Stimulated activated CD4-positive, alpha-beta T cell treated with anti-CD3 and anti-CD28 coated beads, Interleukin-12 subunit alpha, Interleukin-12 subunit beta, amount 100 ng/mL, for 4 hours (primary cell): Measurements from ENCODE around the gene NECAB3.
"Not testable (repeated sequence)": the region's sequence is repeated elsewhere in the genome, so short reads cannot be mapped to it uniquely, and the experiment has no call there.

Experiments used
- DNase-seq: peaks from one replicate; pipeline ENCODE4 v3.0.0-alpha.2; 2020

NECAB3 gene

DNA sequence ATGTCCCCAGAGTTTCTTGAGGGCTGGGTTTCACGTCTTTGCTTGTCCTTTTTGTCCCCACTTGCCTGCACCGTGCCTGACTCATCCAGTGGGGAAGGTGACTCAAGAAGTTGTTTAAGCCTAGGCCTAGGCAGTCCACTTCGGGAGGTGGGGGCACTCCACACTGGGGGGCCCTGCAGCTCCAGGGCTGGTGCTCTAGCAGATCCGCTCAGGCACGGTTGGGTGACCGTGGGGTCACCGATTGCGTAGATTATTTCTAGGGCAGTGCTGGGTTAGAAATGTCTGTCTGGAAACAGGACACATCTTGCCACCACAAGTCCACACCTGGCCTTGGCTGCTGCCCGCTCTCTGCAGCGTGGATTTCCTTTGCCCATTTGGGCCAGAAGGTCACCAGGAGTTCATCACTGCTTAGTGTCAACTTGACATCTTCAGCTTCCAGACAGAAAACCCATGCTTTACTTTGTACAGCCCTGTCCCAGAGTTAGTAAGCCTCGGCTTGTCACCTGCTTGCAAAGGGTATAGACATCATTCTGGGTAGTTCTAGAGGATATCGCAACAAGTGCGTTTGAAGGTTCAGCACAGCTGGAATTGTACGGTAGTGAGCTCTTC, 25.7 kb downstream of the NECAB3 start:
- DNase-seq, result no peak

DNA sequence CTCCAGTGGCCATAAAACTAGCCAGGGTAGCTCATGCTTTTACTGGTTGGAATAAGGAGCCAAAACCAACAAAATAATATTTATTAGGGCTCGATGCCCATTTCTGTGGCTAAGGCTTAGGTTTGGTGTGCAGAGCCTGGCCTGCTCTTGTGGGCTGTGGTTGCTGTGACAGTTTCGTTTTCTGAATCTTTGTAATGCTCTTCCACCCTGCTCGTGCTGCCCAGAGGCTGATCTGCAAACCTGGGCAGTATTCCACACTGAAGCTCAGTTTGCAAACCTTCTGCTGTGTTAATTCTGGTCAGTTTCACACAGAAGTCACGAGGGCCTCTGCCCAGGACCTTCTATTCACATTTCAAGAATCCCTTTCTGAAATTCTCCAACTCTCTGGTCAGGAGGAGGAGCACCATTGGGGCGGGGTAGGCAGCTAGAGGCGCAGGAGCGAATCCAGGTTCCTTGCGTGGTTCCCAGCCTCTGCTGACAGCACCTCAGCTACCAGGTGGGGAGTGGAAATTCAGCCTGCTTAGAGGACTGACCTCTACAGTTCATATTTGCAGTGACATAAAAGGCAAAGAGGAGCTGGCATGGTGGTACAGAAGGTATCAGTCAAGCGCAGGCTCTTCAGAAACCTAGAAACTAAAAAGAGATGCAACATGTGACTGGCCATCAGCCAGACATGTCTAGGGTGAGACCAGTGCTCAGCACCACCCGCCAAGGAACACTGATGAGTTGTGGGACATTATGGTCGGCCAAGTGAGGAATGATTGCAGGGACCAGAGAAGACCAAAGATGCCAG, 26.4 kb downstream of the NECAB3 start:
- no peak for DNase-seq

DNA sequence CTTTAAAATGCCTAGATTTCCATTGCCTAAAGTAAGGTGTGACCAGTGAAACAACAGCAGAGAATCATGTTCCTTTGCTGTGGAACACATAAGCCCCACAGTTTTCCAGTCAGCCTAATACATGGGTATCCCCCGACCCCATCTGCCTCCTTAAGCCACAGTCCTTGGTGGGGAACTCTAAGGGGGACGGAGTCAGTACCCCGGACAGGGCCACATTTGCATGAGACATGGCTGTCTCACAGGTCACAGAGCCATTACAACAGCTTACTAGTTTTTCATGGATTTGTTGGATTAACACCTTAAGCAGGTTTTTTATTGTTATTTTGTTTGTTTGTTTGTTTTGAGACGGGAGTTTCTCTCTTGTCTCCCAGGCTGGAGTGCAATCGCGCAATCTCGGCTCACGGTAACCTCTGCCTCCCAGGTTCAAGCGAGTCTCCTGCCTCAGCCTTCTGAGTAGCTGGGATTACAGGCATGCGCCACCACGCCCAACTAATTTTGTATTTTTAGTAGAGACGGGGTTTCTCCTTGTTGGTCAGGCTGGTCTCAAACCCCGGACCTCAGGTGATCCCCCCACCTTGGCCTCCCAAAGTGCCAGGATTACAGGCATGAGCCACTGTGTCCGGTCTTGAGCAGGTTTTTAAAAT, 27.1 kb downstream of the NECAB3 start:
- not testable (repeated sequence) for DNase-seq

DNA sequence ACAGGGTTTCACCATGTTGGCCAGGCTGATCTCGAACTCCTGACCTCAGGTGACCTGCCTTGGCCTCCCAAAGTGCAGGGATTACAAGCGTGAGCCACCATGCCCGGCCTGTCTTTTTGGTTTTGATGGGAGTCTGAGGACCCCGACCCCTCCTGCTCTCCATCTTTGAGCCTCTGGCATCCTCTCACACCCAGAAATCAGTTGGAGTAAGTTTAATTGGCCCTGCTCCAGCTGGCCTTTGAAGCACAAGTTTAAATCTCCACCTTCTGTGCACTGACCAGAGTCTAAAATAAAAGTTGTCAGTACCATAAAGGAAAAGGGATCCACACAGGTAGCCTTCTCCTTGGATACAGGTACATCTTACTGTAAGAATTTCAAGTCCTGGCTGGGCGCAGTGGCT, 28.0 kb downstream of the NECAB3 start:
- no peak for DNase-seq

DNA sequence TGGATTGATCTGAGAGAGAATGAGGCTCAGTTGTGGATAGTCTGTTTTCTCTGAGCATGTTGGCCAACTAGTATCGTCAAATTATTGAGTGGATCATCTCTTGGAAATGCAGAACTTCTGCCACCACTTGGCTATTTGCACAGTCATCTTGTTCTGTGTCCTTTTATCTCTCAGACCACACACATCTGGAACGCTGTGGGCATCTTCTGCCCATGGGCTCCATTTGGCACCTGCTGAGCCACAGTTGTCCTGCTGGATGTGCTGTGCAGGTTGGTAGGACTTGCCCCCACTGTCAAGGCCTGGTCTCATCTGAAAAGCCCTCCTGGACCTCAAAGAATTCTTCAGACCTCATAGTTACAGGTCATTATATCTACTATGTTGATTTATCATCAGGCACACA, 28.8 kb downstream of the NECAB3 start:
- no peak for DNase-seq

DNA sequence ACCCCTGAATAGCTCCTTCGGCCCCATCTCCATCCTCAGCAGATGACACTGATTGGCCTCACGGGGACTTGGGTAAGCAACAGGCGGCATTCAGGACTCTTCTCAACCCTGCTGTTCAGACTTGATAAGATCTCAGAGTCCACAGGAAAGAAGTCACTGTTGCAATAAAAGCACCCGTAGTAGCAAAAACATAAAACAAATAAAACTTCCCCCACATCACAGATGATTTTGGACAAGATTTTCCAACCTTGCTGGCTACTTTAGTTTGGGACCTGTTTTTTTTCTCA, 29.2 kb downstream of the NECAB3 start:
- DNase-seq, result no peak

DNA sequence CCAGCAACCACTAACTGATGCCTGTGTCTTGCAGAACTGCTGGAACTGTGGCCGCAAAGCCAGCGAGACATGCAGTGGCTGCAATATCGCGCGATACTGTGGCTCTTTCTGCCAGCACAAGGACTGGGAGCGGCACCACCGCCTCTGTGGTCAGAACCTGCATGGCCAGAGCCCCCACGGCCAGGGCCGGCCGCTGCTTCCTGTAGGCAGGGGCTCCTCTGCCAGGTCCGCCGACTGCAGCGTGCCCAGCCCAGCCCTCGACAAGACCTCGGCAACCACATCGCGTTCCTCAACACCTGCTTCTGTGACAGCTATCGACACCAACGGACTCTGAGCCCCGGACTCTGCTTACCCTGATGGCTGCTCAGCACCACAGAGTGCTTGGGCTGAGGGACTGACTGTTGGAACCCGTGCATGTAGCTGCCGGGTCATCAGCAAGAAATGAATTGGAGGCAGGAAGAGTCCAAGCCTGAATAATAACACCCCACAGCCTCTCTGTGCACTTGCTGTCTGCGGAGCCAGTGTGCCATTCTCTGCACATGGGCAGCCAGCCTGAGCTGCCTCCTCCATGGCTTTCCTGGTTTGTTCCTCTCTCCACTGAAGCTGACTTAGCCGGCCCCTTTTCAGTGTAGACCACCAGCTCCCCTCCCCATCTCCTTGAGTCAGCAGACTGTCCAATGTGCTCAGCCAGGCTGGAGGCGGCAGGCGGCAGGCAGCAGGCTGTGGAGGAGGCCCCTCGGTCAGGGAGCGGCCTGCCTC, 29.7 kb downstream of the NECAB3 start:
- DNase-seq, result no peak

DNA sequence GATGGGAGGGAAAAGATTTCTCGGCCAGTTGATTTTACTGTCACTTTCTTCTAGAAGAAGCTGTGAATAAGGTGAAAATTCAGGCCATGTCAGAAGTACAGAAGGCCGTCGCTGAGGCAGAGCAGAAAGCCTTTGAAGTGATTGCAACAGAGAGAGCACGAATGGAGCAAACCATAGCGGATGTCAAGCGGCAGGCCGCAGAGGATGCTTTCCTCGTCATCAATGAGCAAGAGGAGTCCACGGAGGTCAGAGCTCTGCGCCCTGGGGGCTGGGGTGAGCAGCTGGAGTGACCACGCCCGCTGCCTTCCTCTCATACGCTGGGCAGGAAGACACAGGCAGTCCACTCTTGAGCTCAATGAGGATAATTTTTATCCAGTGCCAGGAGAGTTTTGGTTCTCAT, 33.9 kb downstream of the NECAB3 start:
- DNase-seq, result no peak

DNA sequence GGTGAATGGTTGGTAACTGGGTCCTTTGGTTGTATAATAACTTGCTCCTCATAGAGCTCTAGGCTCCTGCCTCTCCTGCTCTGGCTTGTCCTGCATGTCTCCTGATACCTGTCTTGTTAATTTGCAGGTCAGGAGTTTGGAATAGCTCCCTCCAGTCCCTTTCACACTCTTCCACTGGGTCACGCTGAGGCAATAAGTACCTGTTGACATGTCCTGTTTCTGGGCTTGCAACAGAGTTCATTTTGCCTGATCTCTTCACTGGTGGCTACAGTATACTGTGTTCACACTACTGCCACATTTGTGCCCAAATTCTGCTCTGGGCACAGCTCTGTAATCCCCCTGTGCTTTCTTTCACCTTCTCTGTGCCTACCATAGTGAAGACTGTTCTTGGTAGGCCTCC, 37.5 kb downstream of the NECAB3 start:
- no peak for DNase-seq

DNA sequence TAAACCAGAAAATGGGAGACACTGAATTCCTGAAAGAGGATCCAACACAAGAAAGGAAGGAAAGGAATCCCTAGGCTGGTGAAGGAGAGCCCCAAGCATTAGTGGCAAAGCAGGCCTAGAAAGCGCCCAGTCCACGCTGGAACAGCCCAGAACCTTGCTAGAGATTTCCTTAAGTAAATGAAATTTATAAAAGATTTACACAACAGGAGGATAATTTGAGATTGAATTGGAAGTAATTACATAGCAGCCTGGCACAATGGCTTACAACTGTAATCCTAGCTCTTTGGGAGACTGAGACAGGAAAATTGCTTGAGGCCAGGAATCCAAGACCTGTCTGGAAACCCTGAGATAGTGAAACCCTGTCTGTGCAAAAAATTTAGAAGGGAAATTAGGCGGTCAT, 38.9 kb downstream of the NECAB3 start:
- DNase-seq, result no peak

DNA sequence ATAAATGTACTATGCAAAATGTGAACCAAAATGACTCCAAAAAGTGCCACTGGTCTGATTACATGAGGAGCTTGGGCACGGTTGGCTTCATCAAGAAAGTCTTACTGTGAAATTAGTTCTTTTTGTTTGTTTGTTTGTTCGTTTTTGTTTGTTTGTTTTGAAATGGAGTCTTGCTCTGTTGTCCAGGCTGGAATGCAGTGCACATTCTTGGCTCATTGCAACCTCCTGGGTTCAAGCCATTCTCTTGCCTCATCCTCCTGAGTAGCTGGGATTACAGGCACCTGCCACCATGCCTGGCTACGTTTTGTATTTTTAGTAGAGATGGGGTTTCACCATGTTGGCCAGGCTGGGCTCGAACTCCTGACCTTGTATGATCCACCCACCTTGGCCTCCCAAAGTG, 42.3 kb downstream of the NECAB3 start:
- DNase-seq, result not testable (repeated sequence)

DNA sequence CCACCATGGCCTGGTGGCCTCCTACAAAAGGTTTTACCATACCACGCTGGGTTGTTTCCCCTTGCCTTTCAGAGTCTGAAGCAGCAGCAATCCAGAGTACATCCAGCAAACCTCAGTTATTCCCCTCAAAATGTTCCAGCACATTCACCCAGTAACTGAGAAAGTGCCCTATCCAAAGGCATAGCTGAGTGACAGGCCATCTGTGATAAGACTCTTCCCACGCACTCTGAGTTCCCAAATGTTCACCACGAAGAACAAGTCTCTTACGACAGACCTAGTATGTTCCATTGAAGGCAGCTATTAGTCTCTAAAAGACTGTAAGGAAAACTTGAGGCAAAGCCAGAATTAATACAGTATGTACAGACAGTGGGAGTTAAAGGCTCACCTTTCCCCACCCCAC, 43.7 kb downstream of the NECAB3 start:
- no peak for DNase-seq

DNA sequence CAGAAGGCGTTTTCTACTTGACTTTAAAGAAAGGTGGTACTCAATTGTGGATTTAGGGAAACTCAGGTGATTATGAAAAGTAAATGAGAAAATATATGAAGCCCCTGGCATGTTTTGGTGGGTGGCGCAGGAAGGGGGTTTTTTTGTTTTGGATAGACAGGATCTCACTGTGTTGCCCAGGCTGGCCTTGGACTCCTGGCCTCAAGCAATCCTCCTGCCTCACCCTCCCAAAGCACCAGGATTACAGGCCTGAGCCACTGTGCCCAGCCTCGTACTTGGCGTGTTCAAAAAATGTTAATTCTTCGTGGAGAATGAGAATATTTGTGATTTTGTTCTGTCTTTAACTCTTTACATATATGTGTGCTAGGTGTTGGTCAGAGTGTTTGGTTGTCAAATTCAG, 44.2 kb downstream of the NECAB3 start:
- no peak for DNase-seq

DNA sequence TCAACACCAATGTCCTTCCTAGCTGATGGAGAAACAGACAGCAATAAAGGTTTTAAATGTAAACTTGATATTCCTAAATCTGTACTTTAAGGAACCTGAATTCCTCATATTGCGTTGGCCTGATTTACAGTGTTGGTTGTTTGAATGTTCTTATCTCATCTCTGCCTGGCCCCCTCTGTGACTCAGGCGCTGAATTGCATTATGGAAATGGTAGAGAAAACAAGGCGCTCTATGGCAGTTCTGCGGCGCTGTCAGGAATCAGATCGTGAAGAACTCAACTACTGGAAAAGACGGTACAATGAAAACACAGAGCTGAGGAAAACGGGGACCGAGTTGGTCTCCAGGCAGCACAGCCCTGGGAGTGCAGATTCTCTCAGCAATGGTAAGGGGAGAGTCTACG, 44.7 kb downstream of the NECAB3 start:
- DNase-seq, result no peak

DNA sequence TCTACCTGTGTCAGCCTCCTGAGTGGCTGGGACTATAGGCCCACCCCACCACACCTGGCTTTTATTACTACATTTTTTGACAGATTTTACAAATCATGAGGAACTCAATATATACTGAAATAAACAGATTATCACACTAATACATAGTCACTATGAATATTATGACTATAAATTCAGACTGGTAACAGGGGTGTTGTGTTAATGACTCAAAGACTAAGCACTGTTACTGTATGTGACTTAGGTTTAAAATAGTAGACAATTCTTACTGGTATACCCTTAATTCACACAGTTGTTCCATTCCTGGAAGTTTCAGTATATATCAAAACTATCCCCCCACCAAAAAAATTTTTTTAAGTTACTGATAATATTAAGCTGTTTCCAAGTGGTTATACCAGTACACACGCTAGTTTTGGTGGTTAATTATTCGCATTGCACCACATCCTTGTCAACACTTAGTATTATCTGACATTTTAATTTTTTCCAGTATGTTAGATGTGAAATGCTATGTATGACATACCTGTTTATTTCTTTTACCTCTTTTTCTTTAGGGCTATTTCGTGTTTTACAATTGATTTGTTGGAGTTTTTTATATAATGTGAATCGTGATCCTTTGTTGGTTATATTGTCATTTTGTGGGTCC, 46.5 kb downstream of the NECAB3 start:
- no peak for DNase-seq

DNA sequence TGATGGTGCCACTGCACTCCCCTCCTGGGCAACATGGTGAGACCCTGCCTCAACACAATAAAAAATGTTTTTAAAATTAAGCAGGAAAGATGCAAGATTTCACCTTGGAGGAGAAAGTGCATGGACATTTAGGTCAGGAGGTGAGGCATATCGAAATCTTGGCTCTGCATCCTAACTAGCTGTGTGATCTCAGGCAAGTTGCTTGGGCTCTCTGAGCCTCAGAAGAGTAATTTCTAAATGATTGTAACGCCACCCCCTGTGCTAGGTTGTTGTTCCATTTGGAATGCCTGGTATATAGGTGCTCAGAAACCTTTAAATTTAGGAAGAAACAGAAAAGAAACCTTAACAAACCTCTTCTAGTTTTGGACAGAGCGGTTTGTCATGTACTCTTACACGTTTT, 48.0 kb downstream of the NECAB3 start:
- DNase-seq, result no peak

DNA sequence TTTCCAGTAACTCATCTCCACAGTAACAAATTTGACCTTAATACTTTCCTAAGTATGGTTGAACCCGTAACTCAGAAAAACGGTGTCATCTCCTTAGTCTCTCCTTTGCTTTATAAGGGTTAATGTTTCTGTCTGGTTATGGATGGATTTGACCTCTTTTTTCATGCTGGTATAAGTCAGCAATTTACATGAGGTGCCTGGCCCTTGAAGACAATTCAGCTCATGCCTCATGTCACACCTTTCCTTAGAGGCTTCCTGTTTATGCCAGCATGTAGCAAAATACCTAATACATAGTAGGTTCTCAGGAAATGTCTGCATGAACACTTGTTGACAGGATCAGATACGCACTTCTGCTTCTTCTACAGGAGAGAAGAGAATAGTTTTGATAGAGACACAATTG, 49.8 kb downstream of the NECAB3 start:
- no peak for DNase-seq

DNA sequence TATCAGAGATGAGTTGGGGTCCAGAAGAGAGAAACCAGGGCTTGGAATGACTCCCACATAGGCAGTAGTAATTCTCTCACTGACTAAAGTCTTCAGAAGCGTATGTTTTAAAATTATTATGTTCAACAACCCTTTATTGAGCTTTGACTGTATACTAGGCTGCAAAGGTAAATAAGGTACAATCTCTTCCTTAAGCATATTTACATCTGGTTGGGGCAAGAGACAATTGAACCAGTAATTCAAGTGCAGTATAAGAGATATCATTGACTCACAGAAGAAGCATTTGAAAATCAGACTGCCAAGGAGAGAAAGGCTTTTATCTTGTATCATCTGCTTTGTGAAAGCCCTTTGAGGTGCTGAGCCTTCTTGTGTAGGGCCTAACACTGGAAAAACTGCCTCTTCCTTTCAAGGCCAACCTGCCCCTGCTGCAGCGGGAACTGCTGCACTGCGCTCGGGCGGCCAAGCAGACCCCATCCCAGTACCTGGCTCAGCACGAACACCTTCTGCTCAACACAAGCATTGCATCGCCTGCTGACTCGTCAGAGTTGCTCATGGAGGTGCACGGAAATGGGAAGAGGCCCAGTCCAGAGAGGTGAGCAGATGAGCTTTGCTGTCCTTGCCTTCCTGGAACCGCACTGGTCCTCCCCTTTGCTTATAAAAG, 51.4 kb downstream of the NECAB3 start:
- DNase-seq, result no peak

DNA sequence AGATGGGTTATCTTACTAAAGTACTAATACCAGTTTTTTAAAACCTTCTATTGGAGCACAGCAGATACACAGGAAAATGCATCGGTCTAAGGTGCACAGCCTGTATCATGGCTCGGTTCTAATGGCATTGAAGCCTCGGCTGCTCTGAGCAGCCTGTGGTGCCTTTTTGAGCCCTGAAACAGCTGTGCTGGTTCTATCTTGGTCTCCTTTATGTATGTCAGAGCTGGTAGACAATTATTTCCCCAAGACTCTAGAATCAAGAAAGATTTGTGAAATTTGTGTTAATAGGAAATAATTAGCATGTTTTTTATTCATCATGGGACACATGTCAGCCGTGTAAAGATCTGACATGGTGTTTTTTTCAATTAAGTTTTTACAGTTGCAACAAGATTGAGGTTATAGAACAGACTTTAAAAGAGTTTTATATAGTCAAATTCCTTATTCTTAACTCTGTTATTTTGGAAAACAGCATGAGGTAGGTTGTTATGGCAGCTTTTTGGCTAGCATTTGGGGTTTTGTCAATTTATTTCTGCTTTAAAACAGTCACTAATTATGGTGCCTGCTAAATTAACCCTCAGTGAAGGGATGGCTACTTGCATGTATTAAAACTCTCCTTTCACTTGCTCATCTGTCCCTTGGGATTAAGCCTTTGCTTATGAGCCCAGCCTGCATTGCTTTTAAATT, 52.4 kb downstream of the NECAB3 start:
- no peak for DNase-seq

DNA sequence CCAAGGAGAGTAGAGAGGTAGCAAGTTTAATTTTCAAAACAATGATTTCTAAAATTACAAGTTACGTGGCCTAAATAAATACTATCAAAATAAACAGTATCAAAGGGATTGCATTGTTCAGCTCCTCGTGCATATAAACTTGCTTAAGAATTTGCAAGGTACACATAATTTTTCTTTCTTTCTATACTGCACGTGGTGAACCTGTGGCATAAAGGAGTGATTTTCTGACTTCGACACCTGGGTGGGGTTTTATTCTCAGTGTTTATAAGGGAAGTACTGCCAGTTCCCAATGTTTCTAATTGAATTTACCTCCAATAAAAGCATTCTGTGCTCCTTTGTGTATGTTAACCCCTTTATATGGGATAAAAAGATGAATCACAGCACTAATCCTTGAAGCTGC, 62.2 kb downstream of the NECAB3 start:
- no peak for DNase-seq

DNA sequence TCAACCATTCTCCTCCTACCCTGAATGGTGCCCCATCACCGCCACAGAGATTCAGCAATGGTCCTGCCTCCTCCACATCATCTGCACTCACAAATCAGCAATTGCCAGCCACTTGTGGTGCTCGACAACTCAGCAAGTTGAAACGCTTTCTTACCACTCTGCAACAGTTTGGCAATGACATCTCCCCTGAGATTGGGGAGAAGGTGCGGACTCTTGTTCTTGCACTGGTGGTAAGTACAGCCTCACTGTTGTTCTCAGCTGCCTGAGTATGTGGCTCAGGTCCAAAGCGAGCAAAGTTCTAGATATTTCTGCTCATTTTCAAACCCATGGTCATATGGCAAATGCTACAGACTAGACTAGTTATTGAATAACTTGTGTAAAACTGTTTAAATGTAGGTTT, 63.1 kb downstream of the NECAB3 start:
- DNase-seq, result no peak

DNA sequence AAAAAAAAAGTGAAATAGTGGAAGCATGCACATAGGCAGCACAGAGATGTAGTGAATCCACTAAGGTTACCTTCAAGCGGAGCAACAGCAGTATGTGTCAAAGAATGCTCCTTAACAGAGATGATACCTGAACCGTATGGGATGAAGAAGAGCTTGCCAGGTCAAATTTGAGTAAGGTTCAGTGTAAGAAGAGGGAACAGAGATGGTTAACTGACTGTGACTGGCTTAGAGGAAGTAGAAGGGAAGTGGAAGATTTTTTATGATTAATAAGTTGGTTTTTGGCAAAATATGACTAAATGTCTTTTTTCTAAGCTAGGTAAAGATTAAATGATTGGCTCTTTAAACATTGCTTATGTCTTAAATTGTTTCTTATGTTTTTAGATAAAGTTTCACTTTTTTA, 64.7 kb downstream of the NECAB3 start:
- DNase-seq, result no peak
